ENCODE data around the gene CDR2. TPM values are rescaled to one million over a fixed set of nuclear protein-coding genes. Genes with fewer than 3 reads are reported as not detected.

The CDR2 gene
- total and polyA plus RNA-seq, 2 of the 13 experiments (the other 11 are each of a cell fraction or from before 2014, with no cell fraction given), result 59.0 to 78.9 TPM

GRCh38 chr16:22297114-22297870 lies 77.1 kb downstream of the CDR2 start, which contains the start of gene POLR3E (continued):
- TF ChIP-seq ZFP91 (CRISPR knock-in tag; IDR thresholded peaks at IDR 0.05; ENCODE audit: borderline replicate concordance) (peak; percentile 99), NFIB (CRISPR knock-in tag; IDR thresholded peaks at IDR 0.05; ENCODE audit: borderline replicate concordance) (0 out of 2 replicates have a peak, but pooled peaks have one; percentile 11), CBX2 (IDR thresholded peaks at IDR 0.05; ENCODE audit: low read depth, low read length) (no peak), CBX2 (CRISPR knock-in tag; IDR thresholded peaks at IDR 0.05; ENCODE audit: low read depth) (peak; percentile 97; the same call in 1 of the 2 replicates), TBL1XR1 (IDR thresholded peaks at IDR 0.05; ENCODE audit: borderline replicate concordance, low read length, partially characterized antibody) (peak; percentile 87), PATZ1 (CRISPR knock-in tag; IDR thresholded peaks at IDR 0.05) (peak; percentile 96), THYN1 (CRISPR knock-in tag; IDR thresholded peaks at IDR 0.05; ENCODE audit: borderline replicate concordance, low read depth) (peak; percentile 100), POLR2G (IDR thresholded peaks at IDR 0.05; ENCODE audit: low read depth, low read length) (peak; percentile 95), ZSCAN30 (CRISPR knock-in tag; IDR thresholded peaks at IDR 0.05) (peak; percentile 97; the same call in 1 of the 2 replicates), ZNF251 (CRISPR knock-in tag; IDR thresholded peaks at IDR 0.05) (peak; percentile 97), ZNF124 (CRISPR knock-in tag; IDR thresholded peaks at IDR 0.05) (peak; percentile 99), ZNF431 (CRISPR knock-in tag; IDR thresholded peaks at IDR 0.05; ENCODE audit: borderline replicate concordance, low read depth) (no peak), ZNF530 (CRISPR knock-in tag; IDR thresholded peaks at IDR 0.05; ENCODE audit: low read depth) (peak; percentile 95; the same call in 1 of the 2 replicates), FOXC1 (CRISPR knock-in tag; IDR thresholded peaks at IDR 0.05; ENCODE audit: borderline replicate concordance) (peak; percentile 99), WIZ (CRISPR knock-in tag; IDR thresholded peaks at IDR 0.05) (peak; percentile 95), DNMT3B (CRISPR knock-in tag; conservative IDR thresholded peaks at IDR 0.05) (peak; percentile 88), ZFP82 (CRISPR knock-in tag; IDR thresholded peaks at IDR 0.05; ENCODE audit: borderline replicate concordance) (peak; percentile 100), ZNF256 (CRISPR knock-in tag; conservative IDR thresholded peaks at IDR 0.05) (peak; percentile 62), SMAD1 (CRISPR knock-in tag; IDR thresholded peaks at IDR 0.05; ENCODE audit: borderline replicate concordance, low read depth) (peak; percentile 100), THAP9 (CRISPR knock-in tag; IDR thresholded peaks at IDR 0.05; ENCODE audit: borderline replicate concordance) (peak; percentile 97; the same call in 1 of the 2 replicates), MBD4 (IDR thresholded peaks at IDR 0.05; ENCODE audit: borderline replicate concordance, low read length) (no peak)

All from HepG2 (cell line).